H9 (cell line): ENCODE data around the gene LCMT1. TPM values are rescaled to one million over a fixed set of nuclear protein-coding genes. Genes with fewer than 3 reads are reported as not detected.

Experiments
- DNase-seq: peaks from one replicate; pipeline ENCODE4 v3.0.0-alpha.2; 2017
- H2AFZ ChIP-seq: one replicate; pipeline ENCODE4 v1.6.1; 2013; ENCODE audit warnings: mild to moderate bottlenecking, low read length, control low read depth, moderate library complexity
- H2AK5ac ChIP-seq: 2 replicates; pipeline ENCODE4 v1.6.1; 2013; ENCODE audit warnings: low read length, control low read depth, mixed read lengths; ENCODE audit not compliant: insufficient read length
- H2BK120ac ChIP-seq: one replicate; pipeline ENCODE4 v1.6.1; 2013; ENCODE audit warnings: low read depth, mild to moderate bottlenecking, low read length, control low read depth, inconsistent platforms; ENCODE audit not compliant: poor library complexity, severe bottlenecking
- H2BK12ac ChIP-seq: 2 replicates; pipeline ENCODE4 v1.6.1; 2013; ENCODE audit warnings: low read length, control low read depth, mixed read lengths, low read depth; ENCODE audit not compliant: insufficient read length
- H2BK15ac ChIP-seq: 2 replicates; pipeline ENCODE4 v1.6.1; 2013; ENCODE audit warnings: low read depth, low read length, control low read depth
- H2BK20ac ChIP-seq: one replicate; pipeline ENCODE4 v1.6.1; 2013; ENCODE audit warnings: low read depth, mild to moderate bottlenecking, low read length, control low read depth, inconsistent platforms; ENCODE audit not compliant: poor library complexity, severe bottlenecking
- H2BK5ac ChIP-seq: 2 replicates; pipeline ENCODE4 v1.6.1; 2013; ENCODE audit warnings: low read length, control low read depth, mixed read lengths; ENCODE audit not compliant: insufficient read length
- H3K14ac ChIP-seq: 2 replicates; pipeline ENCODE4 v1.6.1; 2013; ENCODE audit warnings: low read length, control low read depth; ENCODE audit not compliant: insufficient read depth
- H3K18ac ChIP-seq: 2 replicates; pipeline ENCODE4 v1.6.1; 2013; ENCODE audit warnings: low read depth, mild to moderate bottlenecking, mixed read lengths, low read length, control low read depth; ENCODE audit not compliant: insufficient read length
- H3K23ac ChIP-seq: 2 replicates; pipeline ENCODE4 v1.6.1; 2013; ENCODE audit warnings: low read length, control low read depth, mixed read lengths, low read depth; ENCODE audit not compliant: insufficient read length
- H3K23me2 ChIP-seq: 2 replicates; pipeline ENCODE4 v1.6.1; 2013; ENCODE audit warnings: low read depth, mild to moderate bottlenecking, mixed read lengths, low read length, control low read depth; ENCODE audit not compliant: insufficient read length, poor library complexity, severe bottlenecking
- H3K27ac ChIP-seq: 2 replicates; pipeline ENCODE4 v1.5.1; 2013; ENCODE audit warnings: low read length, control low read depth, mixed read lengths, low read depth; ENCODE audit not compliant: insufficient read length
- H3K27me3 ChIP-seq: 2 replicates; pipeline ENCODE4 v1.6.1; 2013; ENCODE audit warnings: low read length, control low read depth, inconsistent platforms; ENCODE audit not compliant: insufficient read depth
- H3K4ac ChIP-seq: 2 replicates; pipeline ENCODE4 v1.6.1; 2013; ENCODE audit warnings: low read depth, mild to moderate bottlenecking, control low read depth, inconsistent platforms, low read length, moderate library complexity
- H3K4me1 ChIP-seq: 2 replicates; pipeline ENCODE4 v1.6.1; 2013; ENCODE audit warnings: low read length, control low read depth, inconsistent platforms; ENCODE audit not compliant: insufficient read depth
- H3K4me2 ChIP-seq: 2 replicates; pipeline ENCODE4 v1.6.1; 2013; ENCODE audit warnings: low read length, control low read depth, mixed read lengths; ENCODE audit not compliant: insufficient read length, insufficient read depth
- H3K56ac ChIP-seq: 2 replicates; pipeline ENCODE4 v1.6.1; 2013; ENCODE audit warnings: low read depth, mild to moderate bottlenecking, mixed read lengths, low read length, control low read depth; ENCODE audit not compliant: insufficient read length
- H3K79me1 ChIP-seq: 2 replicates; pipeline ENCODE4 v1.6.1; 2013; ENCODE audit warnings: low read depth, mild to moderate bottlenecking, moderate library complexity, low read length, control low read depth, inconsistent platforms; ENCODE audit not compliant: insufficient read depth, poor library complexity, severe bottlenecking
- H3K79me2 ChIP-seq: 2 replicates; pipeline ENCODE4 v1.6.1; 2013; ENCODE audit warnings: low read length, control low read depth, inconsistent platforms; ENCODE audit not compliant: insufficient read depth
- H3K9ac ChIP-seq: 2 replicates; pipeline ENCODE4 v1.6.1; 2013; ENCODE audit warnings: low read length, control low read depth, mixed read lengths; ENCODE audit not compliant: insufficient read length; ENCODE audit errors: extremely low read depth
- H3K9me3 ChIP-seq: one replicate; pipeline ENCODE4 v1.6.1; 2013; ENCODE audit warnings: low read depth, low read length, inconsistent platforms; ENCODE audit not compliant: control insufficient read depth
- H3T11ph ChIP-seq: one replicate; pipeline ENCODE4 v1.6.1; 2013; ENCODE audit warnings: mild to moderate bottlenecking, low read length, control low read depth, inconsistent platforms
- H4K20me1 ChIP-seq: one replicate; pipeline ENCODE4 v1.6.1; 2013; ENCODE audit not compliant: control insufficient read depth, insufficient read length, insufficient read depth
- H4K5ac ChIP-seq: 2 replicates; pipeline ENCODE4 v1.6.1; 2013; ENCODE audit warnings: low read depth, mild to moderate bottlenecking, mixed read lengths, low read length, control low read depth; ENCODE audit not compliant: insufficient read length
- H4K8ac ChIP-seq: replicated peaks from 2 replicates; pipeline ENCODE4 v1.6.1; 2013; ENCODE audit warnings: low read length, control low read depth, mixed read lengths, low read depth; ENCODE audit not compliant: insufficient read length
- H4K91ac ChIP-seq: 2 replicates; pipeline ENCODE4 v1.6.1; 2013; ENCODE audit warnings: low read depth, mild to moderate bottlenecking, moderate library complexity, mixed read lengths, low read length, control low read depth; ENCODE audit not compliant: insufficient read length
- H3K27ac Mint-ChIP-seq, 3 experiments: 2 replicates in 2 of 3; 3 replicates in 1 of 3; pipeline ENCODE4 v1.8.0; 2020 to 2021; ENCODE audit warnings: mixed read lengths in 3 of 3, mild to moderate bottlenecking in 1 of 3, moderate library complexity in 1 of 3
- H3K27me3 Mint-ChIP-seq: 2 replicates; pipeline ENCODE4 v1.8.0; 2021; ENCODE audit warnings: low read depth, mild to moderate bottlenecking, moderate library complexity, mixed read lengths
- H3K36me3 Mint-ChIP-seq, 3 experiments: 2 replicates in 2 of 3; 3 replicates in 1 of 3; pipeline ENCODE4 v1.8.0; 2020 to 2021; ENCODE audit warnings: low read depth in 3 of 3, mixed read lengths in 3 of 3; ENCODE audit not compliant: insufficient read depth in 1 of 3
- H3K4me1 Mint-ChIP-seq, 2 experiments: 2 replicates each; pipeline ENCODE4 v1.8.0; 2020; ENCODE audit warnings: mixed read lengths in 2 of 2
- H3K4me3 Mint-ChIP-seq, 2 experiments: 2 replicates in 1 of 2; 3 replicates in 1 of 2; pipeline ENCODE4 v1.8.0; 2020 to 2021; ENCODE audit warnings: mild to moderate bottlenecking in 2 of 2, mixed read lengths in 2 of 2, moderate library complexity in 1 of 2
- H3K9me3 Mint-ChIP-seq, 2 experiments: 2 replicates in 1 of 2; 3 replicates in 1 of 2; pipeline ENCODE4 v1.8.0; 2020; ENCODE audit warnings: mild to moderate bottlenecking in 2 of 2, mixed read lengths in 2 of 2, moderate library complexity in 1 of 2
- CTCF ChIP-seq: fragments of 200-600 bp; sonication (generic); conservative IDR thresholded peaks from 3 replicates; pipeline ENCODE4 v1.8.0; 2021; ENCODE audit warnings: antibody characterized with exemption, mild to moderate bottlenecking
- WGBS: extraction: QIAGEN DNeasy Blood & Tissue Kit; methylation state at CpG from one replicate; pipeline ENCODE4 v1.1.7; 2013; ENCODE audit warnings: missing lambda C conversion rate, low lambda C conversion rate, mixed read lengths; ENCODE audit not compliant: insufficient read length; ENCODE audit errors: extremely low coverage; 5-methylcytosine and 5-hydroxymethylcytosine counted together
- total RNA-seq: library from RNA; stranded (reverse); gene quantifications from 2 replicates; pipeline ENCODE4 v1.2.1, GENCODE V29; 2021

Gene LCMT1
- total RNA-seq, 1 experiment from 2014 or later, result 81.2 TPM

GRCh38 chr16:25066747-25067631 lies 44.6 kb upstream of the LCMT1 start:
- peaks cover 6% of the 10 kb centered on the region for H3K23me2 ChIP-seq
- H3K4me1 Mint-ChIP-seq, result peaks cover 8 to 15% of the 10 kb centered on the region in 2 experiments
- H2AFZ ChIP-seq, result no peak overlapping the region
- H2AK5ac ChIP-seq, result no peak overlapping the region
- H4K5ac ChIP-seq, result no peak overlapping the region
- H2BK15ac ChIP-seq, result no peak overlapping the region
- no peaks in the 10 kb centered on the region for H3K79me1 ChIP-seq
- no peak overlapping the region for H3K4ac ChIP-seq
- no peak overlapping the region for H3K56ac ChIP-seq
- H3K9me3 ChIP-seq, result no peaks in the 10 kb centered on the region
- H3K23ac ChIP-seq, result no peak overlapping the region
- no peak overlapping the region for H2BK5ac ChIP-seq
- peak overlapping the region; percentile 75 to 91 for H3K4me3 Mint-ChIP-seq
- no peak overlapping the region for H4K8ac ChIP-seq
- no peak overlapping the region for H3K27ac ChIP-seq
- no peaks in the 10 kb centered on the region for H3K79me2 ChIP-seq
- H3K27me3 ChIP-seq, result no peaks in the 10 kb centered on the region
- peak overlapping the region; percentile 75 for H3K4me2 ChIP-seq
- no peak overlapping the region for H2BK20ac ChIP-seq
- H2BK120ac ChIP-seq, result no peak overlapping the region
- no peaks in the 10 kb centered on the region for H4K20me1 ChIP-seq
- peak overlapping the region; percentile 33 for H3K9ac ChIP-seq
- H3K4me1 ChIP-seq, result no peaks in the 10 kb centered on the region
- DNase-seq, result peak; percentile 92
- no peak overlapping the region for H4K91ac ChIP-seq
- H3K9me3 Mint-ChIP-seq, result no peaks in the 10 kb centered on the region
- H3K14ac ChIP-seq, result peak overlapping the region; percentile 60; the same call in 1 of the 2 replicates
- WGBS, result no CpG with 5 or more reads among the region's 63 CpGs
- no peak for TF ChIP-seq CTCF
- H3K36me3 Mint-ChIP-seq, result no peaks in the 10 kb centered on the region
- H3K27ac Mint-ChIP-seq, result peak overlapping the region in 2 of 3 experiments; percentile 39 to 76; a peak in 3 of 7 replicates
- peaks cover 30% of the 10 kb centered on the region for H3K27me3 Mint-ChIP-seq
- H3T11ph ChIP-seq, result no peak overlapping the region
- no peak overlapping the region for H2BK12ac ChIP-seq
- peak overlapping the region; percentile 30 for H3K18ac ChIP-seq
